H9 (cell line): Measurements from ENCODE around the gene CRYAB. TPM values are rescaled to one million over a fixed set of nuclear protein-coding genes. Genes with fewer than 3 reads are reported as not detected.

ENCODE experiments used
- DNase-seq: peaks from one replicate; pipeline ENCODE4 v3.0.0-alpha.2; 2017
- H2AFZ ChIP-seq: one replicate; pipeline ENCODE4 v1.6.1; 2013; ENCODE audit warnings: mild to moderate bottlenecking, low read length, control low read depth, moderate library complexity
- H2AK5ac ChIP-seq: 2 replicates; pipeline ENCODE4 v1.6.1; 2013; ENCODE audit warnings: low read length, control low read depth, mixed read lengths; ENCODE audit not compliant: insufficient read length
- H2BK120ac ChIP-seq: one replicate; pipeline ENCODE4 v1.6.1; 2013; ENCODE audit warnings: low read depth, mild to moderate bottlenecking, low read length, control low read depth, inconsistent platforms; ENCODE audit not compliant: poor library complexity, severe bottlenecking
- H2BK12ac ChIP-seq: 2 replicates; pipeline ENCODE4 v1.6.1; 2013; ENCODE audit warnings: low read length, control low read depth, mixed read lengths, low read depth; ENCODE audit not compliant: insufficient read length
- H2BK15ac ChIP-seq: 2 replicates; pipeline ENCODE4 v1.6.1; 2013; ENCODE audit warnings: low read depth, low read length, control low read depth
- H2BK20ac ChIP-seq: one replicate; pipeline ENCODE4 v1.6.1; 2013; ENCODE audit warnings: low read depth, mild to moderate bottlenecking, low read length, control low read depth, inconsistent platforms; ENCODE audit not compliant: poor library complexity, severe bottlenecking
- H2BK5ac ChIP-seq: 2 replicates; pipeline ENCODE4 v1.6.1; 2013; ENCODE audit warnings: low read length, control low read depth, mixed read lengths; ENCODE audit not compliant: insufficient read length
- H3K14ac ChIP-seq: 2 replicates; pipeline ENCODE4 v1.6.1; 2013; ENCODE audit warnings: low read length, control low read depth; ENCODE audit not compliant: insufficient read depth
- H3K18ac ChIP-seq: 2 replicates; pipeline ENCODE4 v1.6.1; 2013; ENCODE audit warnings: low read depth, mild to moderate bottlenecking, mixed read lengths, low read length, control low read depth; ENCODE audit not compliant: insufficient read length
- H3K23ac ChIP-seq: 2 replicates; pipeline ENCODE4 v1.6.1; 2013; ENCODE audit warnings: low read length, control low read depth, mixed read lengths, low read depth; ENCODE audit not compliant: insufficient read length
- H3K23me2 ChIP-seq: 2 replicates; pipeline ENCODE4 v1.6.1; 2013; ENCODE audit warnings: low read depth, mild to moderate bottlenecking, mixed read lengths, low read length, control low read depth; ENCODE audit not compliant: insufficient read length, poor library complexity, severe bottlenecking
- H3K27ac ChIP-seq: 2 replicates; pipeline ENCODE4 v1.5.1; 2013; ENCODE audit warnings: low read length, control low read depth, mixed read lengths, low read depth; ENCODE audit not compliant: insufficient read length
- H3K27me3 ChIP-seq: 2 replicates; pipeline ENCODE4 v1.6.1; 2013; ENCODE audit warnings: low read length, control low read depth, inconsistent platforms; ENCODE audit not compliant: insufficient read depth
- H3K4ac ChIP-seq: 2 replicates; pipeline ENCODE4 v1.6.1; 2013; ENCODE audit warnings: low read depth, mild to moderate bottlenecking, control low read depth, inconsistent platforms, low read length, moderate library complexity
- H3K4me1 ChIP-seq: 2 replicates; pipeline ENCODE4 v1.6.1; 2013; ENCODE audit warnings: low read length, control low read depth, inconsistent platforms; ENCODE audit not compliant: insufficient read depth
- H3K4me2 ChIP-seq: 2 replicates; pipeline ENCODE4 v1.6.1; 2013; ENCODE audit warnings: low read length, control low read depth, mixed read lengths; ENCODE audit not compliant: insufficient read length, insufficient read depth
- H3K56ac ChIP-seq: 2 replicates; pipeline ENCODE4 v1.6.1; 2013; ENCODE audit warnings: low read depth, mild to moderate bottlenecking, mixed read lengths, low read length, control low read depth; ENCODE audit not compliant: insufficient read length
- H3K79me1 ChIP-seq: 2 replicates; pipeline ENCODE4 v1.6.1; 2013; ENCODE audit warnings: low read depth, mild to moderate bottlenecking, moderate library complexity, low read length, control low read depth, inconsistent platforms; ENCODE audit not compliant: insufficient read depth, poor library complexity, severe bottlenecking
- H3K79me2 ChIP-seq: 2 replicates; pipeline ENCODE4 v1.6.1; 2013; ENCODE audit warnings: low read length, control low read depth, inconsistent platforms; ENCODE audit not compliant: insufficient read depth
- H3K9ac ChIP-seq: 2 replicates; pipeline ENCODE4 v1.6.1; 2013; ENCODE audit warnings: low read length, control low read depth, mixed read lengths; ENCODE audit not compliant: insufficient read length; ENCODE audit errors: extremely low read depth
- H3K9me3 ChIP-seq: one replicate; pipeline ENCODE4 v1.6.1; 2013; ENCODE audit warnings: low read depth, low read length, inconsistent platforms; ENCODE audit not compliant: control insufficient read depth
- H3T11ph ChIP-seq: one replicate; pipeline ENCODE4 v1.6.1; 2013; ENCODE audit warnings: mild to moderate bottlenecking, low read length, control low read depth, inconsistent platforms
- H4K20me1 ChIP-seq: one replicate; pipeline ENCODE4 v1.6.1; 2013; ENCODE audit not compliant: control insufficient read depth, insufficient read length, insufficient read depth
- H4K5ac ChIP-seq: 2 replicates; pipeline ENCODE4 v1.6.1; 2013; ENCODE audit warnings: low read depth, mild to moderate bottlenecking, mixed read lengths, low read length, control low read depth; ENCODE audit not compliant: insufficient read length
- H4K8ac ChIP-seq: replicated peaks from 2 replicates; pipeline ENCODE4 v1.6.1; 2013; ENCODE audit warnings: low read length, control low read depth, mixed read lengths, low read depth; ENCODE audit not compliant: insufficient read length
- H4K91ac ChIP-seq: 2 replicates; pipeline ENCODE4 v1.6.1; 2013; ENCODE audit warnings: low read depth, mild to moderate bottlenecking, moderate library complexity, mixed read lengths, low read length, control low read depth; ENCODE audit not compliant: insufficient read length
- H3K27ac Mint-ChIP-seq, 3 experiments: 2 replicates in 2 of 3; 3 replicates in 1 of 3; pipeline ENCODE4 v1.8.0; 2020 to 2021; ENCODE audit warnings: mixed read lengths in 3 of 3, mild to moderate bottlenecking in 1 of 3, moderate library complexity in 1 of 3
- H3K27me3 Mint-ChIP-seq: 2 replicates; pipeline ENCODE4 v1.8.0; 2021; ENCODE audit warnings: low read depth, mild to moderate bottlenecking, moderate library complexity, mixed read lengths
- H3K36me3 Mint-ChIP-seq, 3 experiments: 2 replicates in 2 of 3; 3 replicates in 1 of 3; pipeline ENCODE4 v1.8.0; 2020 to 2021; ENCODE audit warnings: low read depth in 3 of 3, mixed read lengths in 3 of 3; ENCODE audit not compliant: insufficient read depth in 1 of 3
- H3K4me1 Mint-ChIP-seq, 2 experiments: 2 replicates each; pipeline ENCODE4 v1.8.0; 2020; ENCODE audit warnings: mixed read lengths in 2 of 2
- H3K4me3 Mint-ChIP-seq, 2 experiments: 2 replicates in 1 of 2; 3 replicates in 1 of 2; pipeline ENCODE4 v1.8.0; 2020 to 2021; ENCODE audit warnings: mild to moderate bottlenecking in 2 of 2, mixed read lengths in 2 of 2, moderate library complexity in 1 of 2
- H3K9me3 Mint-ChIP-seq, 2 experiments: 2 replicates in 1 of 2; 3 replicates in 1 of 2; pipeline ENCODE4 v1.8.0; 2020; ENCODE audit warnings: mild to moderate bottlenecking in 2 of 2, mixed read lengths in 2 of 2, moderate library complexity in 1 of 2
- CTCF ChIP-seq: fragments of 200-600 bp; sonication (generic); conservative IDR thresholded peaks from 3 replicates; pipeline ENCODE4 v1.8.0; 2021; ENCODE audit warnings: antibody characterized with exemption, mild to moderate bottlenecking
- WGBS: extraction: QIAGEN DNeasy Blood & Tissue Kit; methylation state at CpG from one replicate; pipeline ENCODE4 v1.1.7; 2013; ENCODE audit warnings: missing lambda C conversion rate, low lambda C conversion rate, mixed read lengths; ENCODE audit not compliant: insufficient read length; ENCODE audit errors: extremely low coverage; 5-methylcytosine and 5-hydroxymethylcytosine counted together
- total RNA-seq: library from RNA; stranded (reverse); gene quantifications from 2 replicates; pipeline ENCODE4 v1.2.1, GENCODE V29; 2021

CRYAB gene
- total RNA-seq, 1 experiment from 2014 or later: not detected

GRCh38 chr11:111937461-111937769 is 25.8 kb upstream of the CRYAB start:
- H3K18ac ChIP-seq: no peak overlapping the region
- H3K4me1 ChIP-seq: peaks cover 5% of the 10 kb centered on the region; the same call in 1 of the 2 replicates
- Mint-ChIP-seq H3K4me1 (peaks cover 33 to 42% of the 10 kb centered on the region in 2 experiments), H3K4me3 (peak overlapping the region; percentile 81 to 87), H3K9me3 (no peaks in the 10 kb centered on the region), H3K27me3 (peaks cover 1% of the 10 kb centered on the region; the same call in 1 of the 2 replicates), H3K27ac (peak overlapping the region; percentile 42 to 80 (median 53); a peak in 2 of 7 replicates), H3K36me3 (no peaks in the 10 kb centered on the region)
- H3K27ac ChIP-seq: no peak overlapping the region
- peak overlapping the region; percentile 30 for H3K4me2 ChIP-seq
- H3K79me2 ChIP-seq: no peaks in the 10 kb centered on the region; the same call in 1 of the 2 replicates
- no peak for TF ChIP-seq CTCF
- H3K14ac ChIP-seq: peak overlapping the region; percentile 23; the same call in 1 of the 2 replicates
- H2BK5ac ChIP-seq: no peak overlapping the region
- no peak overlapping the region for H2AFZ ChIP-seq
- H4K5ac ChIP-seq: no peak overlapping the region
- no peak overlapping the region for H3T11ph ChIP-seq
- no peak overlapping the region for H2BK15ac ChIP-seq
- no peak overlapping the region for H4K91ac ChIP-seq
- H4K20me1 ChIP-seq: no peaks in the 10 kb centered on the region
- H3K79me1 ChIP-seq: no peaks in the 10 kb centered on the region
- no peaks in the 10 kb centered on the region for H3K27me3 ChIP-seq
- peaks cover 5% of the 10 kb centered on the region for H3K23me2 ChIP-seq
- H2BK12ac ChIP-seq: no peak overlapping the region
- H2BK20ac ChIP-seq: no peak overlapping the region
- H3K56ac ChIP-seq: no peak overlapping the region
- no peaks in the 10 kb centered on the region for H3K9me3 ChIP-seq
- no peak overlapping the region for H2BK120ac ChIP-seq
- peak overlapping the region; percentile 3 for H3K9ac ChIP-seq
- no peak for DNase-seq
- H3K4ac ChIP-seq: no peak overlapping the region
- no peak overlapping the region for H3K23ac ChIP-seq
- WGBS: no CpG with 5 or more reads among the region's 9 CpGs
- H4K8ac ChIP-seq: no peak overlapping the region
- no peak overlapping the region for H2AK5ac ChIP-seq
